Suprapubic skin (tissue), 4 donors: ENCODE results near the gene EXOC3.

Experiments used
- POLR2A ChIP-seq, 2 donors: fragments of 450-650 bp; IDR thresholded peaks; one replicate each; pipeline ENCODE4 v1.6.1; 2017; ENCODE audit warnings: antibody characterized with exemption in 2 of 2, mild to moderate bottlenecking in 2 of 2, moderate library complexity in 2 of 2
- POLR2AphosphoS5 ChIP-seq, 3 donors: sonication (generic); formaldehyde crosslinking; IDR thresholded peaks; one replicate each; pipeline ENCODE4 v1.6.1; 2017; ENCODE audit warnings: antibody characterized with exemption in 3 of 3

DNA sequence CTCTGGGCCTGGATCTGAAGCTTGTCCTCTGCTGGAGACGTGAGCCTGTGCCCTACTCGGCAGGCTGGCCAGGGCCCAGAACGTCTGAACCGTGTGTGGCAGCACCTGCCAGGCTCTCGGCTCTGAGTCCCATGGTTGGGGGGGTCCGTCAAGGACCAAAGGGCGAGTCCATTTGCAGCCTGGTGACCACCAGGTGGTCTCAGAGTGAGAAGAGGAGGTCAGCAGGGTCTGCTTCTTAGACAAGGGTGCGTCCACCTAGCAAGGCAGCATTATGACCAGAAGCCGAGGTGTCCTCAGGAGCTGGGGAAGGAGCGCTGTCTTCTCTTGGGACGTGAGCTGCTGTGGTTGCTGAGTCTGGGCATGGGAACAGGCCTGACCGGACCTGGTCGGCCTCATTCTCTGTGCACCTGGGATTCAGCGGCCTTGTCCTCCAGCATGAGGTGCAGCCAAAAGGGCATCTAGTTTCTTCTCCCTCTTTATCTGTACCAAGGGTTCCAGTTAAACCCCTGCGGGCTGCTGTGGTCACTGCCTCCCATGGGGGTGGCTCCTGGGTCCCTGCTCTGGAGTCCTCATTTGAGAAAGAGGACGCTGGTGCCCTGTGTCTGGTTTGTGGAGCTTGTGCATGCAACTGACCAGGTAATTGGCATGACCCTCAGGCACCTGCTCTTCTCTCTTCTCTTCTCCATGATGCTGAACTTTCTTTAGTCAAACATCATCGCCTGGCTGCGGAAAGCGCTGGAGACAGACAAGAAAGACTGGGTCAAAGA, 14.4 kb downstream of the EXOC3 start:
- no peak for TF ChIP-seq POLR2A (IDR thresholded peaks at IDR 0.05)
- TF ChIP-seq POLR2AphosphoS5 (IDR thresholded peaks at IDR 0.05), result no peak
